SK-N-SH treated with all-trans-retinoic acid at 6 μM for 48 hours (cell line): ENCODE data around the gene THADA.

Experiments used
- BACH2 ChIP-seq: fragments of 250-450 bp; sonication (Bioruptor Pico); IDR thresholded peaks from 2 replicates; pipeline ENCODE4 v1.9.0; 2021; ENCODE audit warnings: mild to moderate bottlenecking, borderline replicate concordance
- RARB ChIP-seq: fragments of 250-450 bp; sonication (Bioruptor Pico); IDR thresholded peaks from 2 replicates; pipeline ENCODE4 v1.8.0; 2021; ENCODE audit warnings: mild to moderate bottlenecking, moderate library complexity
- ZNF565 ChIP-seq: fragments of 450-650 bp; formaldehyde crosslinking; conservative IDR thresholded peaks from 2 replicates; pipeline ENCODE4 v1.5.0; 2020; ENCODE audit warnings: low read depth, mild to moderate bottlenecking, moderate library complexity

DNA sequence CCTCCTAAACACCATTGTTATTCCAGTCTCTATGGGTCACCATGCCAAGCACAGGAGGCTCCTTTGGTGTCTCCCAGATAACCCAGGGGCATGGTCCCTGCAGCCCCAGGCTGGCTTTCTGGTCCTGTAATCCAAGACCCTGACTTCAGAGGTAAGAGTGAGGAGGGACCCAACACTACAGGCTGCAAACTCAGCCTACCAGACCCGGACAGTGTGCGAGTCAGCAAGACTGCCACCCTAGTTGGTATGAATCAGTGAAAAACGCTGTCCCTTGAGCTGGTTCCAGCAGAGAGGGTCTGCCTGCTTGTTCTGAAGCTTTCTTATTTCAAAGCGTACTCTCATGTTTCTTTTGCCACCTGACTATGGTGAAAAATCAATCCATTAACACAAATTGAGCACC is 321.8 kb downstream of the THADA start:
- TF ChIP-seq BACH2 (CRISPR knock-in tag): no peak
- TF ChIP-seq RARB (CRISPR knock-in tag): no peak
- no peak for TF ChIP-seq ZNF565
